Keratinocyte (primary cell): ENCODE data around the gene CRTC3. TPM values are rescaled to one million over a fixed set of nuclear protein-coding genes. Genes with fewer than 3 reads are reported as not detected.
A peak's percentile ranks its signal among the peaks of the same experiment; 100 is the strongest.

Source experiments
- DNase-seq: peaks from one replicate; pipeline ENCODE4 v3.0.0-alpha.2; 2011; ENCODE audit warnings: low read depth, missing footprints, low spot score
- FAIRE-seq: peaks from 2 replicates; lab custom pipeline; 2011; peaks lifted over from hg19 to GRCh38; lab: Jason Lieb, UNC
- H2AFZ ChIP-seq: 2 replicates; pipeline ENCODE4 v1.6.0; 2012; ENCODE audit warnings: low read length, control low read depth, inconsistent platforms; ENCODE audit not compliant: control insufficient read depth
- H3K27ac ChIP-seq: 2 replicates; pipeline ENCODE4 v1.5.1; 2011; ENCODE audit warnings: low read length; ENCODE audit not compliant: control insufficient read depth, insufficient read depth
- H3K27me3 ChIP-seq: 3 replicates; pipeline ENCODE4 v1.6.0; 2011; ENCODE audit warnings: low read length; ENCODE audit not compliant: control insufficient read depth, insufficient read depth; ENCODE audit errors: extremely low read depth
- H3K36me3 ChIP-seq, 2 experiments: 2 replicates in 1 of 2; 3 replicates in 1 of 2; pipeline ENCODE4 v1.5.1; 2011; ENCODE audit warnings: low read length in 2 of 2, mild to moderate bottlenecking in 1 of 2; ENCODE audit not compliant: control insufficient read depth in 2 of 2, insufficient read depth in 2 of 2; ENCODE audit errors: extremely low read depth in 1 of 2
- H3K4me1 ChIP-seq: 3 replicates; pipeline ENCODE4 v1.5.1; 2011; ENCODE audit warnings: low read length; ENCODE audit not compliant: control insufficient read depth, insufficient read depth; ENCODE audit errors: extremely low read depth
- H3K4me2 ChIP-seq: 3 replicates; pipeline ENCODE4 v1.6.0; 2011; ENCODE audit warnings: low read depth, low read length; ENCODE audit not compliant: control insufficient read depth, insufficient read depth; ENCODE audit errors: extremely low read depth
- H3K4me3 ChIP-seq, 3 experiments: fragments of 200-600 bp in 1 of 3; sonication (generic) in 1 of 3; 2 replicates in 2 of 3; 3 replicates in 1 of 3; pipeline ENCODE4 v1.5.1; 2011 to 2016; ENCODE audit warnings: low read length in 3 of 3, mild to moderate bottlenecking in 3 of 3, control low read depth in 2 of 3, inconsistent platforms in 1 of 3, low read depth in 1 of 3, mixed read lengths in 1 of 3, mixed run types in 1 of 3, moderate library complexity in 1 of 3; ENCODE audit not compliant: control insufficient read depth in 2 of 3, insufficient read depth in 2 of 3; ENCODE audit errors: extremely low read depth in 1 of 3
- H3K79me2 ChIP-seq: 2 replicates; pipeline ENCODE4 v1.6.0; 2012; ENCODE audit warnings: low read length; ENCODE audit not compliant: control insufficient read depth, insufficient read depth
- H3K9ac ChIP-seq: 3 replicates; pipeline ENCODE4 v1.6.0; 2011; ENCODE audit warnings: low read length; ENCODE audit not compliant: control insufficient read depth, insufficient read depth; ENCODE audit errors: extremely low read depth
- H3K9me1 ChIP-seq: 3 replicates; pipeline ENCODE4 v1.6.0; 2011; ENCODE audit warnings: low read length; ENCODE audit not compliant: control insufficient read depth, insufficient read depth; ENCODE audit errors: extremely low read depth
- H3K9me3 ChIP-seq: 2 replicates; pipeline ENCODE4 v1.5.1; 2012; ENCODE audit warnings: low read depth, low read length; ENCODE audit not compliant: control insufficient read depth
- H4K20me1 ChIP-seq: 3 replicates; pipeline ENCODE4 v1.6.0; 2011; ENCODE audit warnings: low read length; ENCODE audit not compliant: control insufficient read depth, insufficient read depth; ENCODE audit errors: extremely low read depth
- CTCF ChIP-seq, 3 experiments: IDR thresholded peaks in 1 of 3; conservative IDR thresholded peaks in 1 of 3; optimal IDR thresholded peaks in 1 of 3; 2 replicates in 2 of 3; 3 replicates in 1 of 3; pipeline versions ENCODE3 to v1.5.1; 2011; ENCODE audit warnings: low read length in 3 of 3, mild to moderate bottlenecking in 3 of 3, moderate library complexity in 2 of 3, control low read depth in 1 of 3, inconsistent platforms in 1 of 3; ENCODE audit not compliant: insufficient read depth in 2 of 3; ENCODE audit errors: extremely low read depth in 1 of 3
- EZH2 ChIP-seq: IDR thresholded peaks from one replicate; pipeline ENCODE4 v1.6.1; 2012; ENCODE audit warnings: inconsistent platforms, mild to moderate bottlenecking, low read length, moderate library complexity
- dilution Hi-C: fragments of 300-500 bp; cut with MboI; formaldehyde crosslinking; loops from one replicate; pipeline ENCODE4 v1.7.0; 2020; ENCODE audit warnings: low sequenced_read_pairs; ENCODE audit not compliant: extremely low pct_ligation_motif_present
- polyA plus RNA-seq, 5 experiments: library from polyadenylated mRNA; depleted of rRNA in 3 of 5; stranded (reverse) in 3 of 5; stranded (forward) in 1 of 5; unstranded in 1 of 5; fragments of >200 nt; gene quantifications; 1 replicate in 1 of 5; 2 replicates in 3 of 5; 3 replicates in 1 of 5; pipeline versions ENCODE4 v1.2.1 to v1.2.3, GENCODE V29; 2011 to 2012; ENCODE audit warnings: missing spikeins in 2 of 5, low read depth in 1 of 5, low replicate concordance in 1 of 5

The CRTC3 gene
- polyA plus RNA-seq, 1 donor (not counting 4 experiments of a cell fraction or from before 2014, with no cell fraction given), result 11.9 TPM

GRCh38 chr15:90540768-90541167 lies 11.0 kb downstream of the CRTC3 start:
- H2AFZ ChIP-seq, result no peak overlapping the region
- H3K4me1 ChIP-seq, result no peaks in the 10 kb centered on the region
- H3K4me3 ChIP-seq, result no peak overlapping the region
- peaks cover 3 to 4% of the 10 kb centered on the region in 2 experiments for H3K36me3 ChIP-seq
- no peaks in the 10 kb centered on the region for H3K9me1 ChIP-seq
- dilution Hi-C loops, result no loop called here
- peaks cover 17% of the 10 kb centered on the region for H3K79me2 ChIP-seq
- H3K27me3 ChIP-seq, result no peaks in the 10 kb centered on the region
- DNase-seq (no peak), FAIRE-seq (peak; percentile 5)
- H3K9me3 ChIP-seq, result no peaks in the 10 kb centered on the region
- H3K4me2 ChIP-seq, result no peak overlapping the region
- no peak overlapping the region for H3K27ac ChIP-seq
- TF ChIP-seq CTCF (optimal IDR thresholded peaks at IDR 0.05 in 1 of 3, IDR thresholded peaks at IDR 0.05 in 1 of 3, conservative IDR thresholded peaks at IDR 0.05 in 1 of 3; ENCODE audit: extremely low read depth in 1 of 3, insufficient read depth in 2 of 3, low read length in 3 of 3) (no peak), EZH2 (no peak)
- no peaks in the 10 kb centered on the region for H4K20me1 ChIP-seq
- H3K9ac ChIP-seq, result no peak overlapping the region

- dilution Hi-C loops, result no loop called here
- no peaks in the 10 kb centered on the region for H3K9me3 ChIP-seq
- H3K36me3 ChIP-seq, result peaks cover under 1 to 1% of the 10 kb centered on the region in 2 experiments
- DNase-seq (no peak), FAIRE-seq (no peak)
- no peak overlapping the region for H3K9ac ChIP-seq
- H3K27me3 ChIP-seq, result no peaks in the 10 kb centered on the region
- TF ChIP-seq CTCF (optimal IDR thresholded peaks at IDR 0.05 in 1 of 3, IDR thresholded peaks at IDR 0.05 in 1 of 3, conservative IDR thresholded peaks at IDR 0.05 in 1 of 3; ENCODE audit: extremely low read depth in 1 of 3, insufficient read depth in 2 of 3, low read length in 3 of 3) (peak in 1 of 3 experiments; percentile 9), EZH2 (no peak)
- H3K27ac ChIP-seq, result no peak overlapping the region
- H3K4me1 ChIP-seq, result no peaks in the 10 kb centered on the region
- no peak overlapping the region for H3K4me2 ChIP-seq
- no peak overlapping the region for H3K4me3 ChIP-seq
- H2AFZ ChIP-seq, result no peak overlapping the region
- H4K20me1 ChIP-seq, result no peaks in the 10 kb centered on the region
- H3K9me1 ChIP-seq, result no peaks in the 10 kb centered on the region
- H3K79me2 ChIP-seq, result no peaks in the 10 kb centered on the region
These were observed 15.4 kb downstream of the CRTC3 start for GRCh38 chr15:90545095-90545494.
